GM12878 (cell line): Measurements from ENCODE around the gene FPGS. TPM values are rescaled to one million over a fixed set of nuclear protein-coding genes. Genes with fewer than 3 reads are reported as not detected.

Experiments
- ATAC-seq: fragments of 200-7000 bp; cut with Tn5 transposase; 3 replicates; pipeline ENCODE4 v1.9.1; 2020; ENCODE audit warnings: mild to moderate bottlenecking, moderate library complexity
- BruUV-seq: library from RNA; stranded (reverse); fragments of 400-500 nt; replicated peaks from 2 replicates; lab custom pipeline; 2021; lab: Mats Ljungman, UMichigan
- CTCF ChIA-PET: fragments of 300-600 bp; sonication (Branson Sonifier 250); formaldehyde crosslinking; extraction: SDS; loops from one replicate; lab custom pipeline; 2021; ENCODE audit warnings: inconsistent platforms; lab: Yijun Ruan, JAX
- POLR2A ChIA-PET: fragments of 350-600 bp; formaldehyde crosslinking; extraction: SDS; loops from one replicate; lab custom pipeline; 2021; ENCODE audit warnings: inconsistent platforms; lab: Charles Lee
- RAD21 ChIA-PET: fragments of 300-600 bp; sonication (Branson Sonifier 250); formaldehyde crosslinking; loops from one replicate; lab custom pipeline; 2023; ENCODE audit warnings: antibody characterized with exemption; ENCODE audit not compliant: unreplicated experiment; lab: Charles Lee
- SMC1A ChIA-PET: fragments of 300-600 bp; sonication (Branson Sonifier 250); formaldehyde crosslinking; loops from one replicate; lab custom pipeline; 2023; ENCODE audit not compliant: unreplicated experiment, uncharacterized antibody; lab: Charles Lee
- DNase-seq: peaks from one replicate; pipeline ENCODE4 v3.0.0-alpha.2; 2011; ENCODE audit warnings: low read depth, low spot score
- FAIRE-seq: peaks from 3 replicates; lab custom pipeline; 2011; peaks lifted over from hg19 to GRCh38; lab: Jason Lieb, UNC
- H2AFZ ChIP-seq: 2 replicates; pipeline ENCODE4 v1.6.0; 2011; ENCODE audit warnings: low read depth, low read length, control low read depth; ENCODE audit not compliant: control insufficient read depth
- H3K27ac ChIP-seq: 2 replicates; pipeline ENCODE4 v1.5.1; 2011; ENCODE audit warnings: control low read depth; ENCODE audit not compliant: control insufficient read depth, insufficient read depth
- H3K27me3 ChIP-seq, 2 experiments: replicated peaks in 1 of 2; 2 replicates each; pipeline versions ENCODE4 v1.6.0 to v1.6.1; 2011; ENCODE audit warnings: low read length in 1 of 2; ENCODE audit not compliant: control insufficient read depth in 2 of 2, insufficient read depth in 2 of 2
- H3K36me3 ChIP-seq, 2 experiments: 2 replicates each; pipeline ENCODE4 v1.5.1; 2011; ENCODE audit warnings: low read length in 1 of 2; ENCODE audit not compliant: control insufficient read depth in 2 of 2, insufficient read depth in 2 of 2
- H3K4me1 ChIP-seq: 2 replicates; pipeline ENCODE4 v1.6.1; 2011; ENCODE audit warnings: mild to moderate bottlenecking, low read length, moderate library complexity, mixed read lengths; ENCODE audit not compliant: control insufficient read depth, insufficient read depth
- H3K4me2 ChIP-seq: 2 replicates; pipeline ENCODE4 v1.6.0; 2011; ENCODE audit warnings: control low read depth; ENCODE audit not compliant: control insufficient read depth, insufficient read depth
- H3K4me3 ChIP-seq: fragments of 200-600 bp; sonication (generic); 2 replicates; pipeline ENCODE4 v1.5.1; 2016
- H3K79me2 ChIP-seq: 2 replicates; pipeline ENCODE4 v1.6.0; 2011; ENCODE audit warnings: low read length; ENCODE audit not compliant: control insufficient read depth, insufficient read depth
- H3K9ac ChIP-seq: 2 replicates; pipeline ENCODE4 v1.8.0; 2011; ENCODE audit warnings: low read length, control low read depth, mixed read lengths; ENCODE audit not compliant: control insufficient read depth, insufficient read depth
- H3K9me3 ChIP-seq: replicated peaks from 3 replicates; pipeline ENCODE4 v1.5.1; 2011; ENCODE audit warnings: mild to moderate bottlenecking, low read length; ENCODE audit not compliant: control insufficient read depth, insufficient read depth
- H4K20me1 ChIP-seq: 2 replicates; pipeline ENCODE4 v1.6.0; 2011; ENCODE audit not compliant: control insufficient read depth, insufficient read depth
- ATF3 ChIP-seq: IDR thresholded peaks from 2 replicates; pipeline ENCODE4 v1.6.1; 2011; ENCODE audit warnings: low read depth, mild to moderate bottlenecking, low read length, moderate library complexity, borderline replicate concordance; ENCODE audit errors: extremely low read depth
- BHLHE40 ChIP-seq, 2 experiments: fragments of 450-650 bp in 1 of 2; IDR thresholded peaks; 2 replicates each; pipeline ENCODE4 v1.6.1; 2011 to 2017; ENCODE audit warnings: low read depth in 2 of 2, borderline replicate concordance in 1 of 2, improper control_type of control experiment in 1 of 2, low read length in 1 of 2, mild to moderate bottlenecking in 1 of 2
- IKZF1 ChIP-seq: fragments of 450-650 bp; conservative IDR thresholded peaks from 2 replicates; pipeline ENCODE4 v1.6.1; 2017; ENCODE audit warnings: antibody characterized with exemption, mild to moderate bottlenecking
- SPI1 ChIP-seq: IDR thresholded peaks from 2 replicates; pipeline ENCODE4 v1.6.1; 2011; ENCODE audit warnings: low read depth, mild to moderate bottlenecking, low read length, moderate library complexity, borderline replicate concordance; ENCODE audit not compliant: insufficient read depth
- WGBS: methylation state at CpG from one replicate; pipeline ENCODE4 v1.1.6; 2016; ENCODE audit warnings: low lambda C conversion rate; ENCODE audit not compliant: insufficient replicate concordance, insufficient coverage; ENCODE audit errors: missing lambda C conversion rate; 5-methylcytosine and 5-hydroxymethylcytosine counted together
- in situ Hi-C: fragments of 300-500 bp; cut with MboI; formaldehyde crosslinking; loops from 9 replicates; pipeline ENCODE4 v1.14.3; 2018; ENCODE audit warnings: mixed read lengths
- intact Hi-C: fragments of 100-400 bp; cut with micrococcal nuclease; formaldehyde crosslinking; loops from one replicate; pipeline ENCODE4 v1.14.2; 2022; ENCODE audit not compliant: unreplicated experiment
- polyA plus RNA-seq, 11 experiments: library from polyadenylated mRNA; depleted of rRNA in 4 of 11; unstranded in 6 of 11; stranded (reverse) in 5 of 11; fragments of >200 nt; fragmentation: Nextera tagmentation in 4 of 11; fragmentation: Illumina TruSeq in 1 of 11; extraction: Ambion mirVana in 4 of 11; extraction: Trizol in 1 of 11; gene quantifications; 1 replicate in 1 of 11; 2 replicates in 10 of 11; pipeline versions ENCODE4 v1.2.1 to v1.2.3, GENCODE V29; 2011 to 2016; ENCODE audit warnings: inconsistent platforms in 2 of 11, missing spikeins in 2 of 11, low read depth in 1 of 11
- total RNA-seq, 4 experiments: library from RNA; depleted of rRNA in 3 of 4; stranded (reverse); fragments of >200 nt in 3 of 4; fragmentation: Illumina TruSeq in 1 of 4; extraction: Trizol in 1 of 4; gene quantifications; 2 replicates each; pipeline versions ENCODE4 v1.2.1 to v1.2.3, GENCODE V29; 2013 to 2021

FPGS gene
- total and polyA plus RNA-seq, 10 of the 15 experiments (the other 5 are each of a cell fraction or from before 2014, with no cell fraction given): 1.2 to 127 (median 80.4) TPM

DNA sequence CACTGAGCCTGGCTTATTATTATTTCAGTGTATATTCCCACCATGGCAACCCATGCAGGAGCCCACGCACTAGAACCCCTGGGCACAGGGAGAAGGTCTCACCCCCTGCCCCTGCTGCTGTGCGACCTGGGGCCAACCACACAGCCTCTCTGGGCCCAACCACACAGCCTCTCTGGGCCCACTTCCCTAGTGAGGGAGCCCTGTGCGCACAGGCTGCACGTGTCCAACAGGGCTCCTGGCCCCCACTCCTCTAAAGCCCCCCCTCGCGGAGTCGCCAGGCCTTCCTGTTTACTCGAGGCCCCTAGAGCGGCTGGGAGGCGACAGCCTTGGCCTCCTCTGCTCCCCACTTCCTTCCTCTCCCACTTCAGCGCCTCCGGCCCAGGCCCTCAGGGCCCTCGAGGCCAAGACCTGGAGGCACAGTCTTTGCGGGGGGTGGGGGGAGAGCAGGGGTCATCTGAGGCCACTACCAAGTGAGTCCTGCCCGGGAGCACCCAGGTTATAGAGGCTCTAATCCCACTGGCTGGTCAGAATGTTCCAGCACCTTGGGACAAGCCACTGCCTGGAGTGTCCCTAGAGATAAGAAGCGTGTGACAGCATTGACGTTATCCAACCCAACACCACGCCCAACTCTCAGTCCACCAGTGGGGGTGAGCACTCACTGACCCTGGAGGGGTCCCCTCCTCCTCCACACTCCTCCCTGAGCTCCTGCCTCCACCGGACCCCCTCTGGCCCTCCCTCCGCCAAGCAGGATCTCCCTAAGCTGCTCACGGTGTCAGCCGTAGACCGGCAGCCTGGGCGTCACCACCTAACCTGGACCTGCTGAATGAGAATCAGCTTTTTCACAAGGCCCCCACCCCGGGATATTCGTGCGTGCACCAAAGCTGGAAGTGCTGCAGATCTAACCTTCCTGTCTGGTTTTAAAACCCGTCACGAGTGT is 59.7 kb downstream of the FPGS start:
- H3K4me3 ChIP-seq: no peak overlapping the region
- FAIRE-seq (no peak), ATAC-seq (peak; percentile 19), DNase-seq (no peak)
- no peaks in the 10 kb centered on the region for H3K79me2 ChIP-seq
- ChIA-PET SMC1A (interaction anchor here (0.9 kb wide), 2 partner anchors 59 to 127 kb away, joined by 3 to 5 read pairs; partner anchors contain the start of gene TOR2A), CTCF (interaction anchor here (0.7 to 3.1 kb wide), 7 partner anchors 7 to 127 kb away, joined by 3 to 14 read pairs (median 4); partner anchors contain the start of genes ENG and TOR2A), RAD21 (interaction anchor here (0.6 to 1.3 kb wide), 5 partner anchors 34 to 128 kb away, joined by 3 to 5 read pairs (median 3); partner anchors contain the start of genes ST6GALNAC4 and TOR2A)
- 22% methylated on average over 29 of the region's 29 CpGs for WGBS
- no peak overlapping the region for H3K9ac ChIP-seq
- intact Hi-C loops: no loop called here
- no peaks in the 10 kb centered on the region for H3K27me3 ChIP-seq
- no peaks in the 10 kb centered on the region for H3K36me3 ChIP-seq
- BruUV-seq: no TSS peak
- H4K20me1 ChIP-seq: no peaks in the 10 kb centered on the region
- peaks cover 31% of the 10 kb centered on the region for H3K4me1 ChIP-seq
- no peaks in the 10 kb centered on the region for H3K9me3 ChIP-seq
- H3K27ac ChIP-seq: no peak overlapping the region
- TF ChIP-seq ATF3 (no peak), SPI1 (peak; percentile 1; the same call in 1 of the 2 replicates), IKZF1 (0 out of 2 replicates have a peak, but pooled peaks have one; percentile 13), BHLHE40 (IDR thresholded peaks at IDR 0.05; ENCODE audit: borderline replicate concordance in 1 of 2, low read depth in 2 of 2, low read length in 1 of 2) (peak; percentile 30 to 31; a peak in 2 of 4 replicates)
- TF ChIP-seq, all 136 proteins: peak for 3
- POLR2A ChIA-PET: interaction anchor here (0.6 kb wide), 1 partner anchor 57 kb away, joined by 3 read pairs; no protein-coding TSS in a partner anchor
- no peak overlapping the region for H3K4me2 ChIP-seq
- H2AFZ ChIP-seq: peak overlapping the region; percentile 72
- in situ Hi-C loops: no loop called here
